Stimulated activated effector memory CD8-positive, alpha-beta T cell treated with anti-CD3 and anti-CD28 coated beads, Interleukin-12 subunit alpha, Interleukin-12 subunit beta, amount 100 ng/mL, for 72 hours (primary cell): ENCODE measurements around the gene BCL2.

Experiments used
- ATAC-seq: fragments of 150-1000 bp; cut with Tn5 transposase; 2 replicates; pipeline ENCODE4 v1.10.0; 2021
- DNase-seq, 2 donors: peaks; one replicate each; pipeline ENCODE4 v3.0.0; 2021 to 2022; ENCODE audit warnings: low spot score in 2 of 2
- H3K27ac Mint-ChIP-seq: one replicate; pipeline ENCODE4 v1.8.0; 2022; ENCODE audit warnings: mild to moderate bottlenecking, mixed read lengths
- H3K36me3 Mint-ChIP-seq: one replicate; pipeline ENCODE4 v1.8.0; 2022; ENCODE audit warnings: mild to moderate bottlenecking, mixed read lengths
- H3K4me1 Mint-ChIP-seq: one replicate; pipeline ENCODE4 v1.8.0; 2022; ENCODE audit warnings: mixed read lengths
- H3K4me3 Mint-ChIP-seq: one replicate; pipeline ENCODE4 v1.8.0; 2022; ENCODE audit warnings: mild to moderate bottlenecking, mixed read lengths
- H3K9me3 Mint-ChIP-seq: one replicate; pipeline ENCODE4 v1.8.0; 2022; ENCODE audit warnings: mixed read lengths

Gene BCL2

GRCh38 chr18:63135101-63135500, 184.5 kb downstream of the BCL2 start:
- Mint-ChIP-seq H3K9me3 (no peaks in the 10 kb centered on the region), H3K36me3 (peaks cover 80% of the 10 kb centered on the region), H3K27ac (peak overlapping the region; percentile 84), H3K4me3 (no peak overlapping the region), H3K4me1 (peaks cover 77% of the 10 kb centered on the region)
- ATAC-seq = no peak
- DNase-seq = no peak

- no peak for ATAC-seq
- Mint-ChIP-seq H3K4me1 (peaks cover 62% of the 10 kb centered on the region), H3K4me3 (no peak overlapping the region), H3K27ac (no peak overlapping the region), H3K9me3 (no peaks in the 10 kb centered on the region), H3K36me3 (peaks cover 80% of the 10 kb centered on the region)
- DNase-seq = no peak
Measured at GRCh38 chr18:63132819-63133200, 186.8 kb downstream of the BCL2 start.

GRCh38 chr18:63131959-63132818, 187.4 kb downstream of the BCL2 start:
- Mint-ChIP-seq H3K4me3 (no peak overlapping the region), H3K9me3 (no peaks in the 10 kb centered on the region), H3K36me3 (peaks cover 80% of the 10 kb centered on the region), H3K27ac (peak overlapping the region; percentile 80), H3K4me1 (peaks cover 59% of the 10 kb centered on the region)
- no peak for DNase-seq
- peak; percentile 76 for ATAC-seq

GRCh38 chr18:63131106-63131958, 188.2 kb downstream of the BCL2 start:
- H3K9me3 Mint-ChIP-seq = no peaks in the 10 kb centered on the region

GRCh38 chr18:63130176-63130575, 189.4 kb downstream of the BCL2 start:
- DNase-seq = no peak
- Mint-ChIP-seq H3K4me1 (peaks cover 42% of the 10 kb centered on the region), H3K36me3 (peaks cover 84% of the 10 kb centered on the region), H3K4me3 (no peak overlapping the region), H3K9me3 (no peaks in the 10 kb centered on the region), H3K27ac (no peak overlapping the region)
- no peak for ATAC-seq

More at GRCh38 chr18:63131106-63131958, 188.2 kb downstream of the BCL2 start:
- ATAC-seq = peak; percentile 57
- peaks cover 54% of the 10 kb centered on the region for H3K4me1 Mint-ChIP-seq
- DNase-seq = peak; percentile 18 to 72
- peak overlapping the region; percentile 80 for H3K27ac Mint-ChIP-seq
- peaks cover 84% of the 10 kb centered on the region for H3K36me3 Mint-ChIP-seq
- H3K4me3 Mint-ChIP-seq = peak overlapping the region; percentile 11

GRCh38 chr18:63128237-63128974, 191.2 kb downstream of the BCL2 start:
- Mint-ChIP-seq H3K36me3 (peaks cover 92% of the 10 kb centered on the region), H3K9me3 (no peaks in the 10 kb centered on the region), H3K4me1 (peaks cover 34% of the 10 kb centered on the region), H3K4me3 (no peak overlapping the region), H3K27ac (peak overlapping the region; percentile 35)
- ATAC-seq (no peak), DNase-seq (no peak)

GRCh38 chr18:63126134-63127069, 193.2 kb downstream of the BCL2 start:
- peaks cover 18% of the 10 kb centered on the region for H3K4me1 Mint-ChIP-seq
- no peak overlapping the region for H3K4me3 Mint-ChIP-seq
- H3K36me3 Mint-ChIP-seq = peaks cover 96% of the 10 kb centered on the region
- H3K27ac Mint-ChIP-seq = peak overlapping the region; percentile 52
- no peak for ATAC-seq
- DNase-seq = no peak
- no peaks in the 10 kb centered on the region for H3K9me3 Mint-ChIP-seq

- ATAC-seq = no peak
- H3K36me3 Mint-ChIP-seq = peaks cover 71% of the 10 kb centered on the region
- no peak for DNase-seq
- H3K4me1 Mint-ChIP-seq = peaks cover 11% of the 10 kb centered on the region
- H3K4me3 Mint-ChIP-seq = no peak overlapping the region
- peak overlapping the region; percentile 9 for H3K27ac Mint-ChIP-seq
- H3K9me3 Mint-ChIP-seq = no peaks in the 10 kb centered on the region
Measured at GRCh38 chr18:63120620-63121019, 198.9 kb downstream of the BCL2 start.

GRCh38 chr18:63119647-63120046, 199.9 kb downstream of the BCL2 start:
- H3K36me3 Mint-ChIP-seq = peaks cover 61% of the 10 kb centered on the region
- DNase-seq (no peak), ATAC-seq (peak; percentile 61)
- peaks cover 14% of the 10 kb centered on the region for H3K4me1 Mint-ChIP-seq
- no peaks in the 10 kb centered on the region for H3K9me3 Mint-ChIP-seq
- no peak overlapping the region for H3K4me3 Mint-ChIP-seq
- peak overlapping the region; percentile 9 for H3K27ac Mint-ChIP-seq

GRCh38 chr18:63113899-63114565, 205.5 kb downstream of the BCL2 start:
- no peak overlapping the region for H3K27ac Mint-ChIP-seq

GRCh38 chr18:63112706-63113105, 206.9 kb downstream of the BCL2 start:
- H3K4me1 Mint-ChIP-seq = peaks cover 22% of the 10 kb centered on the region
- peaks cover under 1% of the 10 kb centered on the region for H3K36me3 Mint-ChIP-seq
- no peak overlapping the region for H3K27ac Mint-ChIP-seq
- H3K9me3 Mint-ChIP-seq = no peaks in the 10 kb centered on the region
- H3K4me3 Mint-ChIP-seq = no peak overlapping the region
- ATAC-seq (no peak), DNase-seq (no peak)

More at GRCh38 chr18:63113899-63114565, 205.5 kb downstream of the BCL2 start:
- no peak for DNase-seq
- Mint-ChIP-seq H3K4me3 (no peak overlapping the region), H3K4me1 (peaks cover 21% of the 10 kb centered on the region), H3K36me3 (peaks cover 10% of the 10 kb centered on the region), H3K9me3 (no peaks in the 10 kb centered on the region)
- peak; percentile 32 for ATAC-seq

- no peak overlapping the region for H3K4me3 Mint-ChIP-seq
- no peak for ATAC-seq
- DNase-seq = no peak
- no peaks in the 10 kb centered on the region for H3K36me3 Mint-ChIP-seq
- H3K27ac Mint-ChIP-seq = no peak overlapping the region
- H3K4me1 Mint-ChIP-seq = peaks cover 30% of the 10 kb centered on the region
- H3K9me3 Mint-ChIP-seq = no peaks in the 10 kb centered on the region
Measured at GRCh38 chr18:63111671-63112402, 207.7 kb downstream of the BCL2 start.

- Mint-ChIP-seq H3K4me1 (peaks cover 45% of the 10 kb centered on the region), H3K4me3 (no peak overlapping the region), H3K9me3 (peaks cover 2% of the 10 kb centered on the region), H3K36me3 (peaks cover 15% of the 10 kb centered on the region), H3K27ac (no peak overlapping the region)
- DNase-seq (no peak), ATAC-seq (peak; percentile 71)
Measured at GRCh38 chr18:63109802-63110201, 209.8 kb downstream of the BCL2 start.
